ENCODE results near the gene NANOS2.

DNA sequence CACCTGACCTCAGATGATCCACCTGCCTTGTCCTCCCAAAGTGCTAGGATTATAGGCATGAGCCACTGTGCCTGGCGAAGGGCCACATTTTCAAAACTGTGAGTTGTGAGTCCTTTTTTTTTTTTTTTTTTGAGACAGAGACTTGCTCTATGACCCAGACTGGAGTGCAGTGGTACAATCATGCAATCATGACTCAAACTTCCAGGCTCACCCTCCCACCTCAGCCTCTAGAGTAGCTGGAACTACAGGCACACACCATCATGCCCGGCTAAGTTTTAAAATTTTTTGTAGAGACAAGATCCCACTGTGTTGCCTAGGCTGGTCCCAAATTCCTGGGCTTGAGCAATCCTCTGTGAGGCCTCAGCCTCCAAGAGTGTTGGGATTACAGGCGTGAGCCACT lies 8.4 kb downstream of the NANOS2 start:
- TF ChIP-seq EP300 (IDR thresholded peaks at IDR 0.05) (no peak), POLR2A (IDR thresholded peaks at IDR 0.05; ENCODE audit: low read depth) (no peak)
- TF ChIP-seq, protein P1, sequence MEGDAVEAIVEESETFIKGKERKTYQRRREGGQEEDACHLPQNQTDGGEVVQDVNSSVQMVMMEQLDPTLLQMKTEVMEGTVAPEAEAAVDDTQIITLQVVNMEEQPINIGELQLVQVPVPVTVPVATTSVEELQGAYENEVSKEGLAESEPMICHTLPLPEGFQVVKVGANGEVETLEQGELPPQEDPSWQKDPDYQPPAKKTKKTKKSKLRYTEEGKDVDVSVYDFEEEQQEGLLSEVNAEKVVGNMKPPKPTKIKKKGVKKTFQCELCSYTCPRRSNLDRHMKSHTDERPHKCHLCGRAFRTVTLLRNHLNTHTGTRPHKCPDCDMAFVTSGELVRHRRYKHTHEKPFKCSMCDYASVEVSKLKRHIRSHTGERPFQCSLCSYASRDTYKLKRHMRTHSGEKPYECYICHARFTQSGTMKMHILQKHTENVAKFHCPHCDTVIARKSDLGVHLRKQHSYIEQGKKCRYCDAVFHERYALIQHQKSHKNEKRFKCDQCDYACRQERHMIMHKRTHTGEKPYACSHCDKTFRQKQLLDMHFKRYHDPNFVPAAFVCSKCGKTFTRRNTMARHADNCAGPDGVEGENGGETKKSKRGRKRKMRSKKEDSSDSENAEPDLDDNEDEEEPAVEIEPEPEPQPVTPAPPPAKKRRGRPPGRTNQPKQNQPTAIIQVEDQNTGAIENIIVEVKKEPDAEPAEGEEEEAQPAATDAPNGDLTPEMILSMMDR (IDR thresholded peaks at IDR 0.05), result no peak

All from esophagus muscularis mucosa (tissue), 4 donors.